ENCODE measurements around the gene PHOX2B.

PHOX2B gene

DNA sequence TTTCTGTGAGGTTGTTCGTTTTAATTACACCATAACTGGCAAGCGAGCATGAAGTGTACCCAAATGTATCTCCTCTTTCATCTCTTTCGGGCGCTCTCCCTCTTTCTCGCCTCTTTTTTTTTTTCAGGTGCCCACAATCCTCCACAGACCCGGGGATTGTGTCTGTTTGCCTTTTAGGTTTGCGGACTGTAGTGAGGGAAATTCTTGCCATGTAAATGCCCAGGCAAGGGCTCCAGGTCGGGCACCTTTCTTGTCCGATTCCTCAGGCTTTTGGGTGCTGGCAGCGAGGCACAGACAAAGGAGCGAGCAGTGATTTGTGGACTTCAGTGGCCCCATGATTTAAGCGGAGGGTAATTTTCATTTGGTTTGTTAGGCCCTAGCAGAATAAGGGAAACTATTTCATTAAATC, 1.1 kb upstream of the PHOX2B start:
- TF ChIP-seq, protein P1, sequence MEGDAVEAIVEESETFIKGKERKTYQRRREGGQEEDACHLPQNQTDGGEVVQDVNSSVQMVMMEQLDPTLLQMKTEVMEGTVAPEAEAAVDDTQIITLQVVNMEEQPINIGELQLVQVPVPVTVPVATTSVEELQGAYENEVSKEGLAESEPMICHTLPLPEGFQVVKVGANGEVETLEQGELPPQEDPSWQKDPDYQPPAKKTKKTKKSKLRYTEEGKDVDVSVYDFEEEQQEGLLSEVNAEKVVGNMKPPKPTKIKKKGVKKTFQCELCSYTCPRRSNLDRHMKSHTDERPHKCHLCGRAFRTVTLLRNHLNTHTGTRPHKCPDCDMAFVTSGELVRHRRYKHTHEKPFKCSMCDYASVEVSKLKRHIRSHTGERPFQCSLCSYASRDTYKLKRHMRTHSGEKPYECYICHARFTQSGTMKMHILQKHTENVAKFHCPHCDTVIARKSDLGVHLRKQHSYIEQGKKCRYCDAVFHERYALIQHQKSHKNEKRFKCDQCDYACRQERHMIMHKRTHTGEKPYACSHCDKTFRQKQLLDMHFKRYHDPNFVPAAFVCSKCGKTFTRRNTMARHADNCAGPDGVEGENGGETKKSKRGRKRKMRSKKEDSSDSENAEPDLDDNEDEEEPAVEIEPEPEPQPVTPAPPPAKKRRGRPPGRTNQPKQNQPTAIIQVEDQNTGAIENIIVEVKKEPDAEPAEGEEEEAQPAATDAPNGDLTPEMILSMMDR (IDR thresholded peaks at IDR 0.05; ENCODE audit: insufficient read depth, low read depth, low read length, missing control alignments) = no peak
- no peak overlapping the region for H3K4me3 ChIP-seq (ENCODE audit: low read length)
- no peak for DNase-seq (ENCODE audit: low read depth)

- TF ChIP-seq, protein P1 (IDR thresholded peaks at IDR 0.05; ENCODE audit: insufficient read depth, low read depth, low read length, missing control alignments) = no peak
- no peak overlapping the region for H3K4me3 ChIP-seq (ENCODE audit: low read length)
- DNase-seq (ENCODE audit: low read depth) = no peak
Observed at GRCh38 chr4:41748074-41748570, 403 bp downstream of the PHOX2B start.

DNA sequence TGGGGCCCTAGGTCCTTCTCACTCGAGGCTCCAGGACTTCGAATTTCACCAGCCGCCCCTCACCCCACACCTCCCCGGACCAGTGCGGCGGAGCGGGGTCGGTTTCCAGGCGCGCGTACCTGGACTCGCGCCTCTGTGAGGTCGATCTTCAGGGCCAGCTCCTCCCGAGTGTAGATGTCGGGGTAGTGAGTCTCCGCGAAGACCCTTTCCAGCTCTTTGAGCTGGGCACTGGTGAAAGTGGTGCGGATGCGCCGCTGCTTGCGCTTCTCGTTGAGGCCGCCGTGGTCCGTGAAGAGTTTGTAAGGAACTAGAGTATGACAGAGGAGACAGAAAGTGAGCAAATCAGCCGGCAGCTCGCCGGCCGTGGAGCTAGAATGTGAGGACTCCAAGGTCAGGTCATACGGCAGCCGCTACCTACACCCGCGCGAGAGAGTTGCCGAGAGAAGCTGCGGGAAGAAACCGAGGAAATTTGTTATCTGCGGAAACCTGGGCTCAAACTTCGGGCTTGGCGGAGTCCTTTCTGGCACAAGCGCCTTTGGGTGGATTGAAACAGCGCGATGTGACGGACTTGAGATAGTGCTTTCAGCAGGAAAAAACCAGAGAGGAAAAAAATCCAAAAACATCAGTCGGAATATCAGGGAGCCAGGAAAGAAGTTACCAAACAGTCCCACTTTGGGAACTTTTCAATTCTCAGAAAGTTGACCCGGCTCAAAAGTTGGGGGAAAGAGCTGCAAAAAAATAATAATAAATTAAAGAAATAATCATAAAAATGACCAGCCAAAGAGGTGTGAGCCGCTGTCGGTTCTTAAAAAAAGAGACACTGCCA, 1.1 kb downstream of the PHOX2B start:
- DNase-seq (ENCODE audit: low read depth) = no peak
- H3K4me3 ChIP-seq (ENCODE audit: low read length) = no peak overlapping the region
- TF ChIP-seq, protein P1 (IDR thresholded peaks at IDR 0.05; ENCODE audit: insufficient read depth, low read depth, low read length, missing control alignments) = no peak

DNA sequence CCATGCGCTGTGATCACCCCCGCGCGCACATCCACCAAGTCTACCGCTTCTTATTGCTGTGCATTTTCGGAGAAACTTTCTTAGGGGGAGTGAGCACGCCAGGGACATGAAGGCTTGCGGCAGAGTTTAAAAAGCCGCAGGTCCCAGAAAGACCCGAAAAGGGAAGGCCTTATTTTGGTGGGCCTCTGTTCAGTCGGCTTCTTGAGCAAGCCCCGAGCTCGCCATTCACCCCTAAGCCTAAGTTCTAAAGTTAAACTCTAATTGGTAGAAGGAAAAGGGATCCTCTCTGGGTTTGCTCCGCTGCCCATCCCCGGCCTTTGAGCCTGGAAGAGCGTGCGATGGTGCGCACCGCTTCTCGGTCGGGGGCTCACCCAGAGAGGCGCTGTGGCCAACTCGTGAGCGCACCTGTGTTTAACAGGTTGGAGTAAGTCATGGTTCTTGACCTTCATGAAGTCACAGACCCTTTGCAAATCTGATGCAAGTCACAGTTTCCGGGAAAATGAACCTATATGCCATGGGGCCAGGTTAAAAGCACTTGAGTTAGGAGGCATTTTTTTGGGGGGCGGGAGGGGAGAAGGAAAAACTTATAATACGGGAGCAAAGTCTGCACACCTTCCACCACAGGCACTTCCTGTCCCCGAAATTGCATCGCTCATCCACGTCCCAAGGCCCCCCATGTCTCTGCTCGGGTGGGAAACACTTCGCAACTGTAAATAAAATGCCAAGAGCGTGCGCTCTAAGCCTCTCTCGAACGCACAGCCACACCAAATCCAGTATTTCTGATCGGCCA, 1.9 kb downstream of the PHOX2B start:
- TF ChIP-seq, protein P1 (IDR thresholded peaks at IDR 0.05; ENCODE audit: insufficient read depth, low read depth, low read length, missing control alignments) = no peak
- DNase-seq (ENCODE audit: low read depth) = no peak
- H3K4me3 ChIP-seq (ENCODE audit: low read length) = no peak overlapping the region

- TF ChIP-seq, protein P1 (IDR thresholded peaks at IDR 0.05; ENCODE audit: insufficient read depth, low read depth, low read length, missing control alignments) = no peak
- DNase-seq (ENCODE audit: low read depth) = peak; percentile 16
- H3K4me3 ChIP-seq (ENCODE audit: low read length) = no peak overlapping the region
Observed at GRCh38 chr4:41746025-41746439, 2.5 kb downstream of the PHOX2B start.

DNA sequence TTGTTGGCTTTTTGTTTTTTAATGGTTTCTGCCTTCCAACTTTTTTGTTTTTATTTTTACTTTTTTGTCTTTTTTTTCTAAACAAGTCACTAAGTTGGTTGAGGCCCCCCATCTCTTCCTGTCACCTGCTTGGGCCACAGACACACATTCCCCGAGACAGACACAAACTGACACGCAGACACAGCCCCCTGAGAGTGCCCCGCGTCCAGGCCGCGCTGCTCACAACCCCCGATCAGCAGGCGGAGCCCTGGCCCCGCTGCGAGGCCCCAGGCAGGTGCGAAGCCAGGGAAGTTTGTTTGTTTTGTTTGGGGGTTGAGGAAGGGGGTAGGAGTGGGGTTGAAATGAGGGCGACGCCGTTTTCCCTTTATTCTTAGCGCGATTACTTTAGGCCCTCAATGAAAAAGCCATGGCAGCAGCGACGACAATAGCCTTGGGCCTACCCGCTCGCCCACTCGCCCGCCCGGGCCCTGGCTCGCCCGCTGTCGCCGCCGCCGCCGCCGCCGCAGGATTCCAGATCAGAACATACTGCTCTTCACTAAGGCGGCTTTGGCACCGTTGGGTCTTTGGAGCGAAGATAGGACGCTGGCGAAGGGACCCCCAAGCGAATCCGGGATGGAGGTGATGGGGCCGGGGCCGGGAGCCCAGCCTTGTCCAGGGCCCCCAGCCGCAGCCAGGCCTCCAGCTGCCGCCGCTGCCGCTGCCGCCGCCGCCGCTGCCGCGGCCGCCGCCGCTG, 3.1 kb downstream of the PHOX2B start:
- TF ChIP-seq, protein P1 (IDR thresholded peaks at IDR 0.05; ENCODE audit: insufficient read depth, low read depth, low read length, missing control alignments) = no peak
- DNase-seq (ENCODE audit: low read depth) = no peak
- H3K4me3 ChIP-seq (ENCODE audit: low read length) = no peak overlapping the region

All from epithelial cell of esophagus (primary cell).